GM12873 (cell line): ENCODE measurements around the gene CBFA2T3.

ENCODE experiments used
- CTCF ChIP-seq: IDR thresholded peaks from 2 replicates; pipeline ENCODE4 v1.5.1; 2012; ENCODE audit warnings: low read depth, mild to moderate bottlenecking, moderate library complexity, low read length, control low read depth; ENCODE audit not compliant: insufficient read depth; ENCODE audit errors: missing control alignments

The CBFA2T3 gene

GRCh38 chr16:88926374-88926990, 50.5 kb downstream of the CBFA2T3 start:
- TF ChIP-seq CTCF = no peak

GRCh38 chr16:88925540-88925887, 51.5 kb downstream of the CBFA2T3 start:
- no peak for TF ChIP-seq CTCF

- peak; percentile 52 for TF ChIP-seq CTCF
These were observed 52.0 kb downstream of the CBFA2T3 start for GRCh38 chr16:88924834-88925539.

- no peak for TF ChIP-seq CTCF
These were observed 52.8 kb downstream of the CBFA2T3 start for GRCh38 chr16:88923926-88924833.

- no peak for TF ChIP-seq CTCF
These were observed 53.6 kb downstream of the CBFA2T3 start for GRCh38 chr16:88923450-88923849.

- no peak for TF ChIP-seq CTCF
These were observed 54.1 kb downstream of the CBFA2T3 start for GRCh38 chr16:88922826-88923410.
